Measurements from ENCODE around the gene ARHGAP24. TPM values are rescaled to one million over a fixed set of nuclear protein-coding genes. Genes with fewer than 3 reads are reported as not detected.

Gene ARHGAP24
- total and polyA plus RNA-seq, 2 donors from 2014 or later = 78.1 to 94.7 TPM

DNA sequence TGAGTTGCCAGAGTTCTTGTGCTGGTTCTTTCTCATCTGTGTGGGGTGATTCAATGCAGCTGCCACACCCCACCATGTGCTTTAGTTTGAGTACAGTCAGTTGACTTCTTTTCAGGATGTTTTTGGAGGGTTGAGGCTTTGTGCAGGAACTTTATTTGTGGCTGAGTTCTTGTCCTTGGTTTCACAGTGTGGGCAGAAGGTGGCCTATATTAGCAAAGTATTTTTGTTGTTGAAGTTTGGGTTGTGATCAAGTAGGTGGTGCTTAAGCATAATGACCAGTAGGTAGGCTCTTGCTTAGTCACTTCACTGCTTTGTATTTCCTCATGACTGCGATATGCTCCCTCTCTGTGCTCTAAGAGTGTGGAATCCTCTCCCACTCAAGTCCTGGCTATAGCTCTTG is 80.3 kb downstream of the ARHGAP24 start:
- no peak for FAIRE-seq
- Histone ChIP-seq H3K9ac (ENCODE audit: low read length in 3 of 3) (no peak overlapping the region), H3K9me3 (ENCODE audit: control insufficient read depth in 2 of 3, insufficient read depth in 1 of 3, low read length in 3 of 3) (peaks cover 0 to 5% (median 0%) of the 10 kb centered on the region in 3 donors), H3K36me3 (ENCODE audit: control insufficient read depth in 2 of 3, insufficient read depth in 3 of 3, low read length in 3 of 3) (no peaks in the 10 kb centered on the region), H3K27ac (ENCODE audit: low read depth in 2 of 2, low read length in 2 of 2) (no peak overlapping the region), H3K4me3 (ENCODE audit: low read length in 3 of 3) (no peak overlapping the region), H3K4me1 (ENCODE audit: control insufficient read depth in 2 of 3, insufficient read depth in 2 of 3, low read depth in 1 of 3, low read length in 3 of 3) (no peaks in the 10 kb centered on the region), H3K27me3 (ENCODE audit: control insufficient read depth, insufficient read depth, low read length) (no peaks in the 10 kb centered on the region)
- TF ChIP-seq, protein P1, sequence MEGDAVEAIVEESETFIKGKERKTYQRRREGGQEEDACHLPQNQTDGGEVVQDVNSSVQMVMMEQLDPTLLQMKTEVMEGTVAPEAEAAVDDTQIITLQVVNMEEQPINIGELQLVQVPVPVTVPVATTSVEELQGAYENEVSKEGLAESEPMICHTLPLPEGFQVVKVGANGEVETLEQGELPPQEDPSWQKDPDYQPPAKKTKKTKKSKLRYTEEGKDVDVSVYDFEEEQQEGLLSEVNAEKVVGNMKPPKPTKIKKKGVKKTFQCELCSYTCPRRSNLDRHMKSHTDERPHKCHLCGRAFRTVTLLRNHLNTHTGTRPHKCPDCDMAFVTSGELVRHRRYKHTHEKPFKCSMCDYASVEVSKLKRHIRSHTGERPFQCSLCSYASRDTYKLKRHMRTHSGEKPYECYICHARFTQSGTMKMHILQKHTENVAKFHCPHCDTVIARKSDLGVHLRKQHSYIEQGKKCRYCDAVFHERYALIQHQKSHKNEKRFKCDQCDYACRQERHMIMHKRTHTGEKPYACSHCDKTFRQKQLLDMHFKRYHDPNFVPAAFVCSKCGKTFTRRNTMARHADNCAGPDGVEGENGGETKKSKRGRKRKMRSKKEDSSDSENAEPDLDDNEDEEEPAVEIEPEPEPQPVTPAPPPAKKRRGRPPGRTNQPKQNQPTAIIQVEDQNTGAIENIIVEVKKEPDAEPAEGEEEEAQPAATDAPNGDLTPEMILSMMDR (IDR thresholded peaks at IDR 0.05; ENCODE audit: borderline replicate concordance, extremely low read depth, insufficient read depth) = no peak
- intact Hi-C loops (cut with DNase I) = no loop called here
- no peak for DNase-seq

DNA sequence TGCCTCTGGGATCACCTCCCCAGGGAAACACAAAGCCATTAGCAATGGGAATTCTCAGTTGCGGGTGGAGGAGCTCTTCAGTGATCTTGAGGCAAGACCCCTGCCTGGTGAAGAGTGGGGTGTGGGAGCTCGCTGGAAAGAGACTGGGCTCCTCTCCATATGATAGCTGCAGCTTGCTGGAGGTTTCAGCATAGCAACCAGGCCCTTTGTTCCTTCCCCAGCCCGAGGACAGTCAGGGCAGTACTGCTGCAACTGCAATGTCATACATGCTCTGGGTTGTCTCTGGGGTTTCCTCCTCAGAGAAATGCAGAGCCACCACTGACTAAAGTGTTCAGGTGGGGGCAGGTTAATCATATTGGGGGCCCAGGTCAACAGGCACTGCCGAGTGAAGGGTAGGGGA is 81.3 kb downstream of the ARHGAP24 start:
- no peak overlapping the region for H3K27ac ChIP-seq (ENCODE audit: low read depth in 2 of 2, low read length in 2 of 2)
- H3K4me3 ChIP-seq (ENCODE audit: low read length in 3 of 3) = no peak overlapping the region
- no peaks in the 10 kb centered on the region for H3K36me3 ChIP-seq (ENCODE audit: control insufficient read depth in 2 of 3, insufficient read depth in 3 of 3, low read length in 3 of 3)
- no peak overlapping the region for H3K9ac ChIP-seq (ENCODE audit: low read length in 3 of 3)
- H3K9me3 ChIP-seq (ENCODE audit: control insufficient read depth in 2 of 3, insufficient read depth in 1 of 3, low read length in 3 of 3) = peaks cover 0 to 5% (median 0%) of the 10 kb centered on the region in 3 donors
- TF ChIP-seq, protein P1 (IDR thresholded peaks at IDR 0.05; ENCODE audit: borderline replicate concordance, extremely low read depth, insufficient read depth) = no peak
- DNase-seq = no peak
- H3K4me1 ChIP-seq (ENCODE audit: control insufficient read depth in 2 of 3, insufficient read depth in 2 of 3, low read depth in 1 of 3, low read length in 3 of 3) = no peaks in the 10 kb centered on the region
- intact Hi-C loops (cut with DNase I) = no loop called here
- no peaks in the 10 kb centered on the region for H3K27me3 ChIP-seq (ENCODE audit: control insufficient read depth, insufficient read depth, low read length)
- FAIRE-seq = no peak

DNA sequence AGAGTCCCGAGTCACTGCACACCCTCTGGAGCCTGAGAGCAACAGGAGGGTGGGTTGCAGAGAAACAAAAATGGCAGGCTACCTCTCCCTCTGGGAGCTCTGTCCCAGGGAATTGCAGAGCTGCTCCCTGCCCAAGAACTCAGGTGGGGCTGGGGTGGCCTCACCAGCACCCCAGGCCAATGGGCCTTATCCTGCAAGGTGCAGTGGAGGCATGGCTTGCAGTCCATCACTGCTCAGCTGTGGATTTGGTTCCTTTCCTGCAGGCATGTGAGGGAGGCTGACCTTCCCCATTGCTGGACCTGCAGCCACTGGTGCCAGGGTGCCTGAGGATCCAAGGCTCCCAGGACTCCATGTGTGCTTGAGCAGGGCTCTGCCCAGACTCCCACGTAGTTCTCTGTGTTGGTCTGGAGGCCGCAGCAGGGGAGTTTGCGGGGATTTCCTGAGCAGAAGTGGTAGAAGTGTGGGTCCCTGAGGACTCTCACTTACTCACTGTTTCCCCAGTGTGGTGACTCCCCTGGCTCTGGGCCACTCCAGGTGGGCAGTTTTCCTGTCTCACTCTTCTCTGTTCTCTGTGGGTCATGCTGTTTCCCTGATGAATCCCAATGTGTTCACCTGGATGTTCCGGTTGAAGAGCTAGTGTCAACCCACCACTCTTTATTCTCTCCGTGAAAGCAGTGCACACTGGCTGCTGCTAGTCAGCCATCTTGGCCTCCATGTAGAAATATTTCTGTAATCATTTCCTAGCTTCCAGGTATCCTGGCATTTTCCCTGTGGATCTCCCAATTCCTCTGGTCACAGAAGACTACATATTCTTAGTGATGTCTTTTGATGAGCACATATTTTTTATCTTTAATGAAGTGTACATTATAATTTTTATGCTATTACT is 82.3 kb downstream of the ARHGAP24 start:
- H3K9me3 ChIP-seq (ENCODE audit: control insufficient read depth in 2 of 3, insufficient read depth in 1 of 3, low read length in 3 of 3) = peaks cover 0 to 5% (median 0%) of the 10 kb centered on the region in 3 donors
- no peak overlapping the region for H3K4me3 ChIP-seq (ENCODE audit: low read length in 3 of 3)
- no peak overlapping the region for H3K9ac ChIP-seq (ENCODE audit: low read length in 3 of 3)
- no peaks in the 10 kb centered on the region for H3K4me1 ChIP-seq (ENCODE audit: control insufficient read depth in 2 of 3, insufficient read depth in 2 of 3, low read depth in 1 of 3, low read length in 3 of 3)
- intact Hi-C loops (cut with DNase I) = no loop called here
- H3K36me3 ChIP-seq (ENCODE audit: control insufficient read depth in 2 of 3, insufficient read depth in 3 of 3, low read length in 3 of 3) = no peaks in the 10 kb centered on the region
- no peaks in the 10 kb centered on the region for H3K27me3 ChIP-seq (ENCODE audit: control insufficient read depth, insufficient read depth, low read length)
- TF ChIP-seq, protein P1 (IDR thresholded peaks at IDR 0.05; ENCODE audit: borderline replicate concordance, extremely low read depth, insufficient read depth) = no peak
- H3K27ac ChIP-seq (ENCODE audit: low read depth in 2 of 2, low read length in 2 of 2) = no peak overlapping the region
- FAIRE-seq = no peak
- DNase-seq = no peak
